ENCODE results near the gene GSTCD. TPM values are rescaled to one million over a fixed set of nuclear protein-coding genes. Genes with fewer than 3 reads are reported as not detected.
"Not testable (repeated sequence)": the region's sequence is repeated elsewhere in the genome, so short reads cannot be mapped to it uniquely, and the experiment has no call there.

The GSTCD gene
- total and polyA plus RNA-seq, 2 donors (not counting 1 experiment from before 2014, with no cell fraction given), result 5.0 to 13.2 TPM

GRCh38 chr4:105765690-105766407 lies 57.3 kb downstream of the GSTCD start:
- H3K27me3 ChIP-seq (replicated peaks in 1 of 4; ENCODE audit: control extremely low read depth in 1 of 4, control insufficient read depth in 3 of 4, insufficient read depth in 4 of 4, low read length in 3 of 4), result no peaks in the 10 kb centered on the region
- CTCF ChIA-PET, result no interaction called here
- H3K4me1 ChIP-seq (ENCODE audit: control insufficient read depth in 2 of 2, insufficient read depth in 2 of 2, low read length in 2 of 2), result no peaks in the 10 kb centered on the region
- POLR2A ChIA-PET, result no interaction called here
- Mint-ChIP-seq H3K9me3 (ENCODE audit: insufficient read depth) (no peaks in the 10 kb centered on the region), H3K4me3 (no peak overlapping the region), H3K4me1 (no peaks in the 10 kb centered on the region), H3K27ac (no peak overlapping the region), H3K27me3 (no peaks in the 10 kb centered on the region)
- H2AFZ ChIP-seq (ENCODE audit: insufficient read depth, low read depth, low read length, poor library complexity, severe bottlenecking), result no peak overlapping the region
- TF ChIP-seq CTCF (IDR thresholded peaks at IDR 0.05) (no peak), EZH2 (IDR thresholded peaks at IDR 0.05; ENCODE audit: borderline replicate concordance, insufficient read depth, low read depth, low read length, poor library complexity, severe bottlenecking) (no peak)
- H4K20me1 ChIP-seq (ENCODE audit: control insufficient read depth, insufficient read depth, low read length, poor library complexity, severe bottlenecking), result no peaks in the 10 kb centered on the region
- no peaks in the 10 kb centered on the region for H3K36me3 ChIP-seq (replicated peaks in 1 of 2; ENCODE audit: control extremely low read depth in 1 of 2, control insufficient read depth in 1 of 2, extremely low read depth in 1 of 2, insufficient read depth in 2 of 2, low read length in 1 of 2)
- H3K4me3 ChIP-seq (ENCODE audit: control extremely low read depth in 1 of 5, extremely low read depth in 1 of 5, insufficient read depth in 1 of 5, low read depth in 2 of 5, low read length in 4 of 5), result no peak overlapping the region
- no peak overlapping the region for H3K27ac ChIP-seq (ENCODE audit: low read length in 2 of 2)
- ATAC-seq (ENCODE audit: low read depth) (no peak), DNase-seq (no peak)
- WGBS (ENCODE audit: insufficient coverage), result 93% methylated on average over 3 of the region's 6 CpGs
- H3K9ac ChIP-seq (ENCODE audit: low read length), result no peak overlapping the region
- H3K79me2 ChIP-seq (ENCODE audit: control insufficient read depth, insufficient read depth, low read length), result no peaks in the 10 kb centered on the region
- intact Hi-C loops (cut with micrococcal nuclease), result no loop called here
- H3K4me2 ChIP-seq (replicated peaks; ENCODE audit: low read depth, low read length, poor library complexity, severe bottlenecking), result no peak overlapping the region
- no peaks in the 10 kb centered on the region for H3K9me3 ChIP-seq (ENCODE audit: control extremely low read depth in 1 of 3, control insufficient read depth in 2 of 3, insufficient read depth in 1 of 3, low read length in 2 of 3)

- ChIA-PET CTCF (no interaction called here), POLR2A (no interaction called here)
- no peak for DNase-seq
- H3K4me2 ChIP-seq (replicated peaks; ENCODE audit: low read depth, low read length, poor library complexity, severe bottlenecking), result no peak overlapping the region
- Mint-ChIP-seq H3K4me3 (no peak overlapping the region), H3K27ac (no peak overlapping the region), H3K4me1 (no peaks in the 10 kb centered on the region), H3K9me3 (ENCODE audit: insufficient read depth) (peaks cover 3% of the 10 kb centered on the region), H3K27me3 (no peaks in the 10 kb centered on the region)
- no peaks in the 10 kb centered on the region for H3K79me2 ChIP-seq (ENCODE audit: control insufficient read depth, insufficient read depth, low read length)
- H3K9ac ChIP-seq (ENCODE audit: low read length), result no peak overlapping the region
- intact Hi-C loops (cut with micrococcal nuclease), result no loop called here
- no peak overlapping the region for H2AFZ ChIP-seq (ENCODE audit: insufficient read depth, low read depth, low read length, poor library complexity, severe bottlenecking)
- H3K36me3 ChIP-seq (replicated peaks in 1 of 2; ENCODE audit: control extremely low read depth in 1 of 2, control insufficient read depth in 1 of 2, extremely low read depth in 1 of 2, insufficient read depth in 2 of 2, low read length in 1 of 2), result no peaks in the 10 kb centered on the region
- no peaks in the 10 kb centered on the region for H3K9me3 ChIP-seq (ENCODE audit: control extremely low read depth in 1 of 3, control insufficient read depth in 2 of 3, insufficient read depth in 1 of 3, low read length in 2 of 3)
- H4K20me1 ChIP-seq (ENCODE audit: control insufficient read depth, insufficient read depth, low read length, poor library complexity, severe bottlenecking), result no peaks in the 10 kb centered on the region
- no peak overlapping the region for H3K27ac ChIP-seq (ENCODE audit: low read length in 2 of 2)
- no peak for ATAC-seq (ENCODE audit: low read depth)
- H3K4me3 ChIP-seq (ENCODE audit: control extremely low read depth in 1 of 5, extremely low read depth in 1 of 5, insufficient read depth in 1 of 5, low read depth in 2 of 5, low read length in 4 of 5), result no peak overlapping the region
- H3K27me3 ChIP-seq (replicated peaks in 1 of 4; ENCODE audit: control extremely low read depth in 1 of 4, control insufficient read depth in 3 of 4, insufficient read depth in 4 of 4, low read length in 3 of 4), result no peaks in the 10 kb centered on the region
- no peaks in the 10 kb centered on the region for H3K4me1 ChIP-seq (ENCODE audit: control insufficient read depth in 2 of 2, insufficient read depth in 2 of 2, low read length in 2 of 2)
- TF ChIP-seq CTCF (IDR thresholded peaks at IDR 0.05), result no peak
- no peak for TF ChIP-seq EZH2 (IDR thresholded peaks at IDR 0.05; ENCODE audit: borderline replicate concordance, insufficient read depth, low read depth, low read length, poor library complexity, severe bottlenecking)
- no CpG with 5 or more reads among the region's 2 CpGs for WGBS (ENCODE audit: insufficient coverage)
These were observed 59.0 kb downstream of the GSTCD start for GRCh38 chr4:105767579-105767978.

GRCh38 chr4:105770524-105770923 lies 61.9 kb downstream of the GSTCD start:
- H4K20me1 ChIP-seq (ENCODE audit: control insufficient read depth, insufficient read depth, low read length, poor library complexity, severe bottlenecking); ATAC-seq (ENCODE audit: low read depth); H3K9ac ChIP-seq (ENCODE audit: low read length); H3K36me3 ChIP-seq (replicated peaks in 1 of 2; ENCODE audit: control extremely low read depth in 1 of 2, control insufficient read depth in 1 of 2, extremely low read depth in 1 of 2, insufficient read depth in 2 of 2, low read length in 1 of 2); POLR2A ChIA-PET; H3K4me3 ChIP-seq (ENCODE audit: control extremely low read depth in 1 of 5, extremely low read depth in 1 of 5, insufficient read depth in 1 of 5, low read depth in 2 of 5, low read length in 4 of 5); H3K27me3 ChIP-seq (replicated peaks in 1 of 4; ENCODE audit: control extremely low read depth in 1 of 4, control insufficient read depth in 3 of 4, insufficient read depth in 4 of 4, low read length in 3 of 4); H3K27ac Mint-ChIP-seq; H2AFZ ChIP-seq (ENCODE audit: insufficient read depth, low read depth, low read length, poor library complexity, severe bottlenecking); DNase-seq; intact Hi-C loops (cut with micrococcal nuclease); H3K4me3 Mint-ChIP-seq; H3K9me3 ChIP-seq (ENCODE audit: control extremely low read depth in 1 of 3, control insufficient read depth in 2 of 3, insufficient read depth in 1 of 3, low read length in 2 of 3); H3K4me1 Mint-ChIP-seq; H3K4me1 ChIP-seq (ENCODE audit: control insufficient read depth in 2 of 2, insufficient read depth in 2 of 2, low read length in 2 of 2); CTCF ChIA-PET; H3K27me3 Mint-ChIP-seq; H3K9me3 Mint-ChIP-seq (ENCODE audit: insufficient read depth); H3K27ac ChIP-seq (ENCODE audit: low read length in 2 of 2); H3K79me2 ChIP-seq (ENCODE audit: control insufficient read depth, insufficient read depth, low read length); H3K4me2 ChIP-seq (replicated peaks; ENCODE audit: low read depth, low read length, poor library complexity, severe bottlenecking): not testable (repeated sequence)

Measured in B cell (primary cell).